Stimulated activated CD8-positive, alpha-beta memory T cell treated with anti-CD3 and anti-CD28 coated beads, Interleukin-2, amount 100 ng/mL, for 48 hours (primary cell): ENCODE data around the gene PFN3.
A peak's percentile ranks its signal among the peaks of the same experiment; 100 is the strongest.
"Not testable (repeated sequence)": the region's sequence is repeated elsewhere in the genome, so short reads cannot be mapped to it uniquely, and the experiment has no call there.

Experiments used
- DNase-seq, 2 donors: peaks; one replicate each; pipeline ENCODE4 v3.0.0-alpha.2; 2020; ENCODE audit warnings: low read depth in 2 of 2

Gene PFN3

DNA sequence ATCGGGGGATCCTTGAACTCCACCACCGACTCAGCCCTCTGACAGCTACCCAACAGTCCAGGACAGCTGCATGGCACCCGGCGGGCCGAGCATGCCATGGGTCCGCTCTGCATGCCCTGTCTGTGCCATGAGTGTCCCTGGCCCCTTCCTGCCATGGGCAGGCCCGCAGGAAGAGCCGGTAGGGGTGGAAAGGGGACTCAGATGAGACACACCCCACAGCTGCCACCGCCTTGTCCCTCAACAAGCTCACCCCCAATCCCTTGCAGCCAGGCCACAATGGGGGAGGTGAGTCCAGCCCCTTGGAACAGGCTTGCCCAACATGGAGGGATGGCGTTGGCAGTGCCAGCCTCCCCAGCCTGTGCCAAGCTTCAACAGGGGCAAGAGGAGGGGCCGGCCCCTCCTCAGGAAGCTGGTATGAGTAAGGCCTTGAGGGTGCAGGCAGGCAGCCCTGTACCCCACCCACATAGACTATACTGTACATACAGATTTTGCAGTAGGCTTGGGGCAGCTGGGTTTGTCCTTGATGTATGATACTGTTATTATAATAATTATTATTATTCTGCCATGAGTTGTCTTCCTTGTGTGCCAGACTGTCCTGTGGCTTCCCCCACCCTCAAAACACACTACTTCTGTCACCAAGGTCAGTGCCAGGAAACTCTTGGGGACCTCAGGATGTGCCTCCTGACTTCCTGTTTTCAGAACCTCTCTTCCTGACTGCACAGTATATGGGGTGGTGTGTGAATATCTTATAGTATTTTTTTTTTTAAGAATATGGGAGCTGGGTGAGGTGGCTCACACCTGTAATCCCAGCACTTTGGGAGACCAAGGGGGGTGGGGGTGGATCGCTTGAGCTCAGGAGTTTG, 28.2 kb downstream of the PFN3 start:
- no peak for DNase-seq

- no peak for DNase-seq
These were observed 29.1 kb downstream of the PFN3 start for GRCh38 chr5:177371120-177372033.

GRCh38 chr5:177370488-177371119, 29.9 kb downstream of the PFN3 start:
- DNase-seq: peak in 1 of 2 donors; percentile 56

DNA sequence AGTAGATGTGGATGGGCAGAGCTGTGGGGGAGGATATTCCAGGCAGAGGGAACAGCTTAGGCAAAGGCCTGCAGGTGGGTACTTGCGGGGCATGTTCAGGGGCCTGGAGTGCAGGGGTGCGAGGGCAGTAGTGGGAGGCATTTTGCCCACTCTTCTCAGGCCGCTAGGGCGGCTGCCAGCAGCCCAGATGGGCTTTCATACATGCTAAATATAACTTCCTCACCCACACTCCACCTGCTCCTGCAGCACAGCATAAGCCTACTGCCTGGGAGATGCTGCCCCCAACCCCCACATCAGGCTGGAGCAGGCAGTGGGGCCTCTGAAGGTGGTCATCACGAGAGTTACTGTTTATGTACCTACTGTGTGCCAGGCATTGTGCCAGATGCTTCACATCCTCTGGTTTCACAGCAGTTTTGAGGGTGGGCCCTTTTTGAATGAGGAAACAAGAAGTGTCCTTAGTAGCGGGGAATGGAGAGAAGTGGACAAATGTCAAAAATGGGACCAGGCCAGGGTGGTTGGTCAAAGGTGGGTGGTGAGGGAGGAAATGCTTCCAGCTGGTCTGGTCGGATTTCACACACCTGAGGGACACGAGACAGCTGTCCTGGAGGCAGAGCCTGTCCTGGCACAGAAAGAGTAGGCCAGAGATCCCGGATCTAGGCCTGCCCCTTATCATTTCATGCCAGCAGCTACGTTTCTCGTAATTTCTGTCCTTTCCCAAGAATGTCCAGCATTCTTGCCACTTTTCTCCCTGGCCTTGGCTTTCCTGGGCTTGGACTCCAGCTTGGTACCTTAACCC, 30.6 kb downstream of the PFN3 start:
- no peak for DNase-seq

- DNase-seq: no peak
These were observed 31.4 kb downstream of the PFN3 start for GRCh38 chr5:177368869-177369644.

DNA sequence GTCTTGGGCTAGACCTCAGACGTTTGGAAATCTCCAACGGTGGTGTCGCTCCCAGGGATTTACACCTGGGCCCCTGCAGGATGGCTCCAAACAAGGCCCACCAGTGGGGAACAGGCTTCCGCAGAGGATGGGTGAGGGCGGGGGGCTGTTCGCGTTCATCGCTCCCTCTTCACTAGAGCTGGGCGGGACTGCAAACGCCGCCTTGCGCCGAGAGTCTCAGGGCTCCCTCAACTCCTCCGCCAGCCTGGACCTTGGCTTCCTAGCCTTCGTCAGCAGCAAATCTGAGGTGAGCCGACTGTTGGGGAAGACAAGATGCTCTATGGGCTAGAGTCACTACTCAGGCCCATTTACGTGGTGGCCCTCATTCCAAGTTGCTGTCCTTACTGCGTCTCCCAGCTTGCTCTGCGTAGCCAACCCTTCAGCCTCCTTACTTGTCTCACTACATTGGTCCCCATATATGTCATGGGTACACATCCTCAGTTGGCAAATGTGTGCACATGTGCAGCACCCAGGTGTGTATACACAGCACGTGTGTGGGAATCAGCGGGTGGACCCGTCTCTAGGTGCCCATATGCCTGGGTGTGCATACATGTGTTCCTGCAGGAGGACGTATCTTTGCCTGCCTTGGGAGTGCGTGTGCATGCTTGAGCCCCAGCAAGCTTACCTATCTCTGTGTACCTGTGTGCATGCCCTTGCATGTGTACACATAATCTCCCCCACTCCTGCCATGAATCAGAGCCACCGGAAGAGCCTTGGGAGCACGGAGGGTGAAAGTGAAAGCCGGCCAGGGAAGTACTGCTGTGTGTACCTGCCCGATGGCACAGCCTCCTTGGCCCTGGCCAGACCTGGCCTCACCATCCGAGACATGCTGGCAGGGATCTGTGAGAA, 32.2 kb downstream of the PFN3 start:
- no peak for DNase-seq

- no peak for DNase-seq
These were observed 33.1 kb downstream of the PFN3 start for GRCh38 chr5:177367323-177367848.

GRCh38 chr5:177366528-177367322, 33.7 kb downstream of the PFN3 start:
- no peak for DNase-seq

DNA sequence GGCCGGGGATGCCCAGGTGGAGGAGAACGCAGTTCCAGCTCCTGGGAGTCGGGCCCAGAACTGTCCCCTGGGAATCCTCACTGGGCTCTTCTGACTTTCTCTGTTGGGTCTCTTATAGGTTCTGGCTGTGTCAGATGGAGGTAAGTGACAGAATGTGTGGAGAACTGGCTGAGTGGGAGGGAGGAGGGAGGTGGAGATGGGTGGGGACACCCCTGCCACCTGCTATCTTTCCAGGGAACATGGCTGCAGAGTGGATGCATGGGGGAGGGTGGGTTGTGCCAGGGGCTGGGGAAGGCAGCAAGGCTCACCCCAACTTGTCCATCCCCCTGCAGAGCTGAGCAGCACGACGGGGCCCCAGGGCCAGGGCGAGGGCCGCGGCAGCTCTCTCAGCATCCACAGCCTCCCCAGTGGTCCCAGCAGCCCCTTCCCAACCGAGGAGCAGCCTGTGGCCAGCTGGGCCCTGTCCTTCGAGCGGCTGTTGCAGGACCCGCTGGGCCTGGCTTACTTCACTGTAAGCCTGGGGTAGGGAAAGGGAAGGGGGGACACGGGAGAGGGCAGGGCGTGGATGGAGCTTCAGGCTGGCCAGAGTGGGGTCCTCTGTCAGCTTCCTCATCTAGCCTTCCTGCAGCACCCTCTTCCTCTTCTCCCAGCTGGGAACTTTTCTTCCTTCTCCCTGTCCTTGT, 34.5 kb downstream of the PFN3 start:
- DNase-seq: no peak

DNA sequence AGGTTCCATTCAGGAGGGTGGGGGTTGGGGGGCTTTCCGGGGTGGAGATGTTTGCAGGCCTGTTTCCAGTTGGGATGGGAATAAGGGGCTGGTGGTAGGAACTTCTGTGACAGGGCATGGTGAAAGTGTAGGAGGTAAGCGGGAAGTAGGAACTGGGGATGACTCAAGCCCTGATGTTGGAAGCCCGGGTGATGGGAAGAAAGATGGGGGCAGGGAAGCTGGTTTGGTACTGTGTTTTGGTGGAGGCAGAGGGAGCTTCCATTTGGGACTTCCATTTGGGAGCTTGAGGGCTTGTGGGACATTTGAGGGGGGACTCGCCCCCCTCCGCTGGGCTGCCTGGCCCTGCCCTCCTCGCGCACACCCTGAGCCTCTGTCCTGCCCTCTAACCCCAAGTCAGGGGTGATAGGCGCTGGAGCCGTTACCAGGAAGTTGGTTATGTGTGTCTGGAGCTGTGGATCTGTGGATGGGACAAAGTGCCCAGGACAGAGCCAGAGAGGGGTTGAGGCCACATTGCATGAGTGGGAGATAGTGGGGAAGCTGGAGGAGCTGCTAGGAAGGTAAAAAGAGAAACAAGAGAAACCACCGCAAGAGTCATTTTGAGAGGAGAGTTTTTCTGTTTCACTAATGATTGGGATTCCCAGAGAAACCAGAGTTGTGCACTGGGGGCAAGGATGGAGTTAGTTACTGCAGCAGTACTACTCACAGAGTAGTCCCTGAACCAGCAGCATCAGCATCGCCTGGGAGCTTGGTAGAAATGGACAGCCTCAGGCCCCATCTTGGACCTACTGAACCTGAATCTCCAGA, 36.1 kb downstream of the PFN3 start:
- DNase-seq: no peak

DNA sequence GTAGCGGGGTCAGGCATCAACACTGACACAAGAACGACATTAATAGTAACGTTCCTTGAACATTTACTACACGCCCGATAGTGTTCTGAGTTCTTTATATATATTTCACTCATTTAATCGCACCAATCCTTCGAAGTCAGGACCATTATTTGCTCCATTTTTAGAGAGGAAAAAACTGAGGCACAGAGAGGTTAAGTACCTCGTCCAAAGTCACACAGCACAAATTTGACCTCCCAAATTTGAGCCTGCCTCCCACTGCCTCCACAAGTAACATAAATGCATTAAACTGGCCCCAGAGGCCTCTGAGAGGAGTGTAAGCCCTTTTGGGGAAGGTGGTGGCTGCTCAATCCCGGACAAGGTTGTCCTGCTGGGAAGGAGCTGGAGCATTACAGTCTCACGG, 36.9 kb downstream of the PFN3 start:
- no peak for DNase-seq

- DNase-seq: peak; percentile 55 to 60
These were observed 37.6 kb downstream of the PFN3 start for GRCh38 chr5:177362610-177363507.

DNA sequence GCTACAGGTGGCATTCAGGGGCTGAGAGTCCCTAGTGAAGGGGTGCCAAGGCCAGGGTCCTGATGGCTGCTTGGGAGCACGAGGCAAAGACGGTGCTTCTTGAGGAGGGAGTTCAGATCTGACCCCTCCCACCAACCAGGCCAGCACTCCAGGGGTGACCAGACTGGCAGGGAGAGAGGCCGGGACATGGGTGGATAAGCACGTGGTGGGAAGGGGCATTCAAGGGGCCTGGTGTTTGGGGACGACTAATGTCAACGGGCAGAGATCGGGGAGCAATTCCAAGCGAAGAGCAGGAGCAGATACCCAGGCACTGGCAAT, 38.2 kb downstream of the PFN3 start:
- DNase-seq: no peak

GRCh38 chr5:177361418-177362291, 38.8 kb downstream of the PFN3 start:
- no peak for DNase-seq

GRCh38 chr5:177360740-177361139, 39.7 kb downstream of the PFN3 start:
- DNase-seq: not testable (repeated sequence)
